ENCODE measurements around the gene MPC1.
"Not testable (repeated sequence)": the region's sequence is repeated elsewhere in the genome, so short reads cannot be mapped to it uniquely, and the experiment has no call there.

GRCh38 chr6:166345672-166346071, 37.1 kb downstream of the MPC1 start:
- TF ChIP-seq POLR2A, CTCF (IDR thresholded peaks at IDR 0.05): not testable (repeated sequence)

Measured in right lobe of liver (tissue), 4 donors.